Measurements from ENCODE around the gene EFCAB11.

- no peak for TF ChIP-seq CTCF (IDR thresholded peaks at IDR 0.05; ENCODE audit: low read length)
- no peak for TF ChIP-seq EZH2 (IDR thresholded peaks at IDR 0.05; ENCODE audit: borderline replicate concordance, low read length)
Measured at GRCh38 chr14:89978656-89979055, 24.1 kb upstream of the EFCAB11 start.
